Activated naive CD4-positive, alpha-beta T cell (primary cell): Measurements from ENCODE around the gene PTCH2.

Experiments used
- DNase-seq, 4 experiments: peaks; one replicate each; lab custom pipeline; 2025; lab: John Stamatoyannopoulos, UW

Gene PTCH2

DNA sequence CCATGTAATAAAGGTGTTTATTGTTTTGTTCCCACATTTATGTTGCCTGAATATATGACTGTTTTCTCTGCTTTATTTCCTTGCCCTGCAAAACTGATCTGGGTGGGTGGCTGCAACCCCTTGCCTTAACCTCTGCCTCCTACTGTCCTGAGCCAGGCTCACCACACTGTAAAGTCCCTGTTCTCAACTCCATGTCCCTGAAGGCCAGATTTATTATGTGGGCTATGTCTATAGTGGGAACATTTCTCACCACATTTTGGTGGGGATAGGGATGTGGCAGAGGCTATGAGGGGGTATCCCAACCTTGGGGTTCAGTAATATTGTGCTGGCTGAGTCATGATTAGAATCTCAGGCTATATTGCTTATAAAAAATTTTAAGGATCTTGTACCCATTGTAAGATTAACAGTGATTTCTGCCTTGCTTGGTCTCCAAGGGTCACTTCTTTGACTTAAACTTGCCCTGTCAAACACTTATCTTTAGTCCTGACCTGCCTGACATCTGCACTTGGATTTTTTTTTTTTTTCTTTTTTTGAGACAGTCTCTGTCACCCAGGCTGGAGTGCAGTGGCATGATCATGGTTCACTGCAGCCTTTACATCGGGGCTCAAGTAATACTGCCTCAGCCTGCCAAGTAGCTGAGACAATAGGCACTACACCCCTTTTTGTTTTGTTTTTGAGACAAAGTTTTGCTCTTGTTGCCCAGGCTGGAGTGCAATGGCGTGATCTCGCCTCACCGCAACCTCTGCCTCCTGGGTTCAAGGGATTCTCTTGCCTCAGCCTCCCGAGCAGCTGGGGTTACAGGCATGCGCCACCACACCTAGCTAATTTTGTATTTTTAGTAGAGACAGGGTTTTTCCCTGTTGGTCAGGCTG is 64.1 kb downstream of the PTCH2 start:
- no peak for DNase-seq

- DNase-seq, result no peak
These were observed 65.0 kb downstream of the PTCH2 start for GRCh38 chr1:44777969-44778635.

DNA sequence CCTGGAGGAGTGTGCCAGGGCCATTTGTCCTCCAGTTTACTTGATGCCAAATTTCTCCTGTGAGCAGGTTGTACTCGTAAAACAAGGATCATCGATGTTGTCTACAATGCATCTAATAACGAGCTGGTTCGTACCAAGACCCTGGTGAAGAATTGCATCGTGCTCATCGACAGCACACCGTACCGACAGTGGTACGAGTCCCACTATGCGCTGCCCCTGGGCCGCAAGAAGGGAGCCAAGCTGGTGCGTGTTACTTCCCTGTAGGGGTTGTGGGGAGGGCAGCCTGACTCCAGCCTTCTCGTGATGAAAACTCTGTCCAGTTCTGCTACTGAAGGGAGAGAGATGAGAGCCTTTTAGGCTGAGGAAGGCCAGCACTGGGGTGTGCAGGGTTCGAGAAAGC is 65.5 kb downstream of the PTCH2 start:
- DNase-seq, result no peak

- DNase-seq, result no peak
These were observed 66.4 kb downstream of the PTCH2 start for GRCh38 chr1:44776730-44777068.

GRCh38 chr1:44775930-44776729 is 66.9 kb downstream of the PTCH2 start:
- peak in 1 of 4 experiments; percentile 32 for DNase-seq

- peak; percentile 72 to 86 (median 80) for DNase-seq
These were observed 67.7 kb downstream of the PTCH2 start, which contains the start of gene RPS8 for GRCh38 chr1:44775078-44775929. Gene RPS8, plus strand, starts transcription at chr1:44775540. Its CDS starts 57 bp downstream, at chr1:44775597.
